Uterus (tissue), 4 donors: ENCODE results near the gene CREM. TPM values are rescaled to one million over a fixed set of nuclear protein-coding genes. Genes with fewer than 3 reads are reported as not detected.

ENCODE experiments used
- DNase-seq, 2 donors: peaks; one replicate each; pipeline ENCODE4 v3.0.0-alpha.2; 2019 to 2020
- H3K27ac ChIP-seq, 2 donors: fragments of 200-600 bp; sonication (generic); 1 replicate in 1 of 2; 2 replicates in 1 of 2; pipeline ENCODE4 v1.5.1; 2016 to 2018
- H3K27me3 ChIP-seq, 2 donors: fragments of 200-600 bp; sonication (generic); one replicate each; pipeline ENCODE4 v1.5.1; 2018 to 2019; ENCODE audit warnings: control low read depth in 1 of 2
- H3K36me3 ChIP-seq, 2 donors: fragments of 200-600 bp; sonication (generic); one replicate each; pipeline ENCODE4 v1.5.1; 2019; ENCODE audit warnings: control low read depth in 1 of 2
- H3K4me1 ChIP-seq, 2 donors: fragments of 200-600 bp; sonication (generic); one replicate each; pipeline ENCODE4 v1.5.1; 2018 to 2019; ENCODE audit warnings: control low read depth in 1 of 2
- H3K4me3 ChIP-seq, 2 donors: fragments of 200-600 bp; sonication (generic); 1 replicate in 1 of 2; 2 replicates in 1 of 2; pipeline ENCODE4 v1.5.1; 2018 to 2019; ENCODE audit warnings: mild to moderate bottlenecking in 1 of 2
- H3K9me3 ChIP-seq, 2 donors: fragments of 200-600 bp; sonication (generic); one replicate each; pipeline ENCODE4 v1.5.1; 2019; ENCODE audit warnings: control low read depth in 1 of 2
- POLR2A ChIP-seq, 2 donors: fragments of 450-650 bp; IDR thresholded peaks; one replicate each; pipeline ENCODE4 v1.6.1; 2016; ENCODE audit warnings: antibody characterized with exemption in 2 of 2, mild to moderate bottlenecking in 1 of 2, moderate library complexity in 1 of 2
- intact Hi-C: fragments of 100-400 bp; cut with DNase I; formaldehyde crosslinking; loops from one replicate; pipeline ENCODE4 v1.15.1; 2023; ENCODE audit warnings: low total_unique reads
- total RNA-seq, 4 donors: library from RNA; depleted of rRNA in 3 of 4; stranded (reverse); fragments of >200 nt in 3 of 4; gene quantifications; one replicate each; pipeline versions ENCODE4 v1.1.0 to v1.2.4, GENCODE V29; 2014 to 2023
- TF ChIP-seq, protein P1 (sequence below), 4 experiments: fragments of 200-600 bp in 2 of 4; fragments of 450-650 bp in 2 of 4; sonication (generic) in 2 of 4; IDR thresholded peaks; one replicate each; pipeline ENCODE4 v1.5.1; 2016 to 2019; ENCODE audit warnings: antibody characterized with exemption in 4 of 4, mild to moderate bottlenecking in 2 of 4, moderate library complexity in 1 of 4
- donor health status: DM: yes; HTN: yes; CAD: no.

The CREM gene
- total RNA-seq, 4 donors from 2014 or later: 35.3 to 183 (median 57.0) TPM

DNA sequence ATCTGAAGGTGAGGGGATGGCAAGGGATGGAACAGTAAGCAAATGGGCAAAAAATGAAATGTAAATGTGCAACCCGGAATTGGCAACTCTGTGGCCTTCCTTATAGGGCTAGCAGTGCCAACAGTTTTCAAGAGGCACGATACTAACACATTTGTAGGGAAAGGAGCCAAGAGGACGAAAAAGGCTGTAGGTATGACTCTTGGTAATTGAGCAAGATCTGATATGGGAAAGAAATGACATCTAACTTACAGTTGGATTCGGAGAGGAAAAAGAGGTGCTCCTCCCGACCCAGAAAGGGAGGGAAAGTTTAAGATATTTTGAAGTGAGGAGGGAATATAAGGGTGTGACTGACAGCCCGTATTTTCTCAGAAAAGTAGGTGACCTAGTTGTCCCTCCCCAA is 2.1 kb upstream of the CREM start:
- H3K4me3 ChIP-seq: no peak overlapping the region
- TF ChIP-seq, protein P1, sequence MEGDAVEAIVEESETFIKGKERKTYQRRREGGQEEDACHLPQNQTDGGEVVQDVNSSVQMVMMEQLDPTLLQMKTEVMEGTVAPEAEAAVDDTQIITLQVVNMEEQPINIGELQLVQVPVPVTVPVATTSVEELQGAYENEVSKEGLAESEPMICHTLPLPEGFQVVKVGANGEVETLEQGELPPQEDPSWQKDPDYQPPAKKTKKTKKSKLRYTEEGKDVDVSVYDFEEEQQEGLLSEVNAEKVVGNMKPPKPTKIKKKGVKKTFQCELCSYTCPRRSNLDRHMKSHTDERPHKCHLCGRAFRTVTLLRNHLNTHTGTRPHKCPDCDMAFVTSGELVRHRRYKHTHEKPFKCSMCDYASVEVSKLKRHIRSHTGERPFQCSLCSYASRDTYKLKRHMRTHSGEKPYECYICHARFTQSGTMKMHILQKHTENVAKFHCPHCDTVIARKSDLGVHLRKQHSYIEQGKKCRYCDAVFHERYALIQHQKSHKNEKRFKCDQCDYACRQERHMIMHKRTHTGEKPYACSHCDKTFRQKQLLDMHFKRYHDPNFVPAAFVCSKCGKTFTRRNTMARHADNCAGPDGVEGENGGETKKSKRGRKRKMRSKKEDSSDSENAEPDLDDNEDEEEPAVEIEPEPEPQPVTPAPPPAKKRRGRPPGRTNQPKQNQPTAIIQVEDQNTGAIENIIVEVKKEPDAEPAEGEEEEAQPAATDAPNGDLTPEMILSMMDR (IDR thresholded peaks at IDR 0.05): no peak
- no peak for TF ChIP-seq POLR2A (IDR thresholded peaks at IDR 0.05)
- H3K27me3 ChIP-seq: no peaks in the 10 kb centered on the region
- H3K36me3 ChIP-seq: no peaks in the 10 kb centered on the region
- no peaks in the 10 kb centered on the region for H3K4me1 ChIP-seq
- intact Hi-C loops: loop anchor here (5.0 kb wide), 2 partner anchors 78 to 93 kb away; no protein-coding TSS in a partner anchor
- no peak for DNase-seq
- no peaks in the 10 kb centered on the region for H3K9me3 ChIP-seq
- no peak overlapping the region for H3K27ac ChIP-seq

DNA sequence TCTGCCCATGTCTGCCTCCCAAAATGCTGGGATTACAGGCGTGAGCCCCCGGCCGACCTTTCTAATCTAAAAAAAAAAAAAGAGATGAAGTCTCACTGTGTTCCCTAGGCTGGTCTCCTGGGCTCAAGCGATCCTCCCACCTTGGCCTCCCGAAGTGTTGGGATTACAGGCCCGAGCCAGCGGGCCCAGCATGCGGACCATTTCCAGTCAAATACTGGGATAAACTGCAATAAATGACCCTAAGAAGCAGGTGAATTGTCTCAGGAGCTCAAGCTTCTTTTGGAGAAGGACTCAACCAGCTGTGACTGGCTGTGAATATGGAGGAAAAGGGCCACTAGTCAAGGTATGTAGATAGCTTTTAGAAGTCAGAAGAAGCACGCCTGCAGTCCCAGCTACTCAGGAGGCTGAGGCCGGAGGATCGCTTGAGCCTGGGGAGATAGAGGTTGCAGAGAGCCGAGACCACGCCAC is 550 bp upstream of the CREM start:
- H3K4me1 ChIP-seq: peaks cover 0 to 5% of the 10 kb centered on the region in 2 donors

DNA sequence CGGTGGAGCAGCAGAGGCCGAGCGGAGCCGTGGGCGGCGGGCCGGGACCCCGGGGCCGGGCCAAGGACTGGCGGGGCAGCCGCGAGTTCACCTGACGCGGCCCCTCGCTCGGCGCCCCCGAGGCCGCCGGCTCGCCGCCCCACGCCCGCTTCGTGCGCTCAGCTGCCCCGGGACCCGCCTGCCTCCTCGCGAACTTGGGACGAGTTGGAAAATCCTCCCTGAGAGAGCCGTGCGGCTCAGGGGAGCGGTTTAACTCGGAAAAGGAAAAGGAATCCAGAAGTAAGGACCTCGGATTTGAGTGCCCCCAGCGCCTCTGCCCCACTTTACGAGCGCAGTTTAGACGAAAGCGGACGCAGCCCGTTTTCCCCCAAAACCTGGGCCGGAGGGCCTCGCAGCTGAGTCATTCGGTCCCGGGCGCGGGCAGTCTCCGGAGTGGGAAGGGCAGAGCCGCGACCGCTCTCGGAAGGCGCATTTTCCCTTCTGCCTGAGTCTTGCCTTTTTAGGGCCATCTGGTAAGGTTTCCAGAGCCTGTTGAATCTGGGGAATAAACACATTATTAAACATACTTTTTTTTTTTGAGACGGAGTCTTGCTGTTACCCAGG is 744 bp downstream of the CREM start:
- DNase-seq: peak; percentile 63 to 68
- intact Hi-C loops: no loop called here
- peak overlapping the region; percentile 51 to 61 for H3K4me3 ChIP-seq
- H3K27me3 ChIP-seq: no peaks in the 10 kb centered on the region
- no peaks in the 10 kb centered on the region for H3K9me3 ChIP-seq
- peaks cover 0 to 5% of the 10 kb centered on the region in 2 donors for H3K4me1 ChIP-seq
- TF ChIP-seq, protein P1 (IDR thresholded peaks at IDR 0.05): no peak
- no peak for TF ChIP-seq POLR2A (IDR thresholded peaks at IDR 0.05)
- H3K36me3 ChIP-seq: no peaks in the 10 kb centered on the region
- peak overlapping the region; percentile 93 to 96 for H3K27ac ChIP-seq

More for the DNA sequence above, 550 bp upstream of the CREM start:
- peak in 1 of 2 donors; percentile 30 for DNase-seq
- Histone ChIP-seq H3K27me3 (no peaks in the 10 kb centered on the region), H3K4me3 (peak overlapping the region; percentile 51 to 61), H3K9me3 (no peaks in the 10 kb centered on the region), H3K27ac (peak overlapping the region; percentile 93 to 96), H3K36me3 (no peaks in the 10 kb centered on the region)
- no peak for TF ChIP-seq POLR2A (IDR thresholded peaks at IDR 0.05)
- TF ChIP-seq, protein P1 (IDR thresholded peaks at IDR 0.05): no peak
- intact Hi-C loops: no loop called here

DNA sequence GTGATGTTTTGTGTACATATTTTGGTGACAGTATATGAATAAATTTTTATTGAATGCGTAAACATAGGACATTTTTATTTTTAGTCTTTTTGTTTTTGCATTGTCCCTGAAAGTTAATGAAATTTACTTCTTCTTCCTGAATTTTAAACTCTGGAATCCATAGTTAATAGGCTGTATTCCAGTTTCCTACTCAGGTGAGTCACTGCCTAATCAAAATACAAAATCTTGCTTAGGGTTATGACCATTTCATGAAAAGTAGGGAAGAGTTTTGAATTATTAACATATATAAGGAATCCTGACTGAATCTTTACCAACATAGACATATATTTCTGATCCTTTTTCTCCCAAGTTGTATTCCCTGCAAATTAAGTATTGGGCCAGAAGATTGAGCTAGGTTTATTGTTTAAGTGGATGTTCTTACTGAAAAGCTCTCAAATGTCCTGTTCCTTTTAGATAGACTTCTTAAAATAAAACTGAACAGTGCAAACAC is 2.6 kb downstream of the CREM start:
- DNase-seq: no peak
- Histone ChIP-seq H3K9me3 (no peaks in the 10 kb centered on the region), H3K4me1 (peaks cover 0 to 5% of the 10 kb centered on the region in 2 donors), H3K27ac (no peak overlapping the region), H3K27me3 (no peaks in the 10 kb centered on the region), H3K36me3 (no peaks in the 10 kb centered on the region), H3K4me3 (no peak overlapping the region)
- no peak for TF ChIP-seq POLR2A (IDR thresholded peaks at IDR 0.05)
- TF ChIP-seq, protein P1 (IDR thresholded peaks at IDR 0.05): no peak
- intact Hi-C loops: no loop called here

DNA sequence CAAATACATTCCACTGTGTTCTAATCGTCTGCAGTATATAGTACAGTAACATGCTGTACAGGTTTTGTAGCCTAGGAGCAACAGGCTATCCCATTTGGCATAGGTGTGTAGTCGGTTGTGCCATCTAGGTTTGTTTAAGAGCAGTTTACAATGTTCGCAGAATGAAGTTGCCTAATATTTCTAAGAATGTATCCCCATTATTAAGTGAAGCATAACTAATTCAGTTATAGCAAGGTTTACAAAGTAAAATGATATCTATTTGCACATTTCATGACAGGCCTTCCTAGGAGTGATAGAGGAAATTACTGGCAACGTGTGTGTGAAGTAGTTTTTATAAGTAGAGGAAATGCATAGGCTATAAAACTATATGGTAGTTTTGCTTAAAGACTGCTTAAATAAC is 4.0 kb downstream of the CREM start:
- intact Hi-C loops: no loop called here
- DNase-seq: no peak
- no peaks in the 10 kb centered on the region for H3K9me3 ChIP-seq
- no peaks in the 10 kb centered on the region for H3K36me3 ChIP-seq
- peaks cover 0 to 5% of the 10 kb centered on the region in 2 donors for H3K4me1 ChIP-seq
- H3K4me3 ChIP-seq: no peak overlapping the region
- no peaks in the 10 kb centered on the region for H3K27me3 ChIP-seq
- H3K27ac ChIP-seq: no peak overlapping the region
- TF ChIP-seq, protein P1 (IDR thresholded peaks at IDR 0.05): no peak
- TF ChIP-seq POLR2A (IDR thresholded peaks at IDR 0.05): no peak
